SK-N-MC (cell line): ENCODE results near the gene CELF1.
A peak's percentile ranks its signal among the peaks of the same experiment; 100 is the strongest.

Experiments used
- DNase-seq: peaks from one replicate; pipeline ENCODE4 v3.0.0-alpha.2; 2011; ENCODE audit warnings: low read depth, low spot score
- H3K27ac ChIP-seq: fragments of 200-600 bp; sonication (generic); 2 replicates; pipeline ENCODE4 v1.5.1; 2016; ENCODE audit warnings: mixed run types
- H3K36me3 ChIP-seq: fragments of 200-600 bp; sonication (generic); 2 replicates; pipeline ENCODE4 v1.6.1; 2017; ENCODE audit warnings: antibody characterized with exemption, low read length, mixed read lengths; ENCODE audit not compliant: insufficient read depth
- H3K4me3 ChIP-seq: fragments of 200-600 bp; sonication (generic); 2 replicates; pipeline ENCODE4 v1.5.1; 2016
- H3K9ac ChIP-seq: fragments of 200-600 bp; sonication (generic); 2 replicates; pipeline ENCODE4 v1.8.0; 2017; ENCODE audit warnings: mixed run types, mixed read lengths; ENCODE audit not compliant: insufficient read length
- H3K9me3 ChIP-seq: fragments of 200-600 bp; sonication (generic); 2 replicates; pipeline ENCODE4 v1.6.1; 2017; ENCODE audit warnings: low read depth, mild to moderate bottlenecking, antibody characterized with exemption, low read length, moderate library complexity, mixed read lengths
- EZH2 ChIP-seq: fragments of 200-600 bp; sonication (generic); IDR thresholded peaks from one replicate; pipeline ENCODE4 v1.6.1; 2017; ENCODE audit warnings: antibody characterized with exemption
- FOXP2 ChIP-seq: optimal IDR thresholded peaks from 2 replicates; pipeline ENCODE3; 2011; ENCODE audit warnings: mild to moderate bottlenecking, moderate library complexity; ENCODE audit not compliant: insufficient read depth; ENCODE audit errors: extremely low read length, control extremely low read depth
- POLR2AphosphoS5 ChIP-seq: IDR thresholded peaks from 2 replicates; pipeline ENCODE4 v1.6.1; 2012; ENCODE audit warnings: mild to moderate bottlenecking, low read depth, low read length, borderline replicate concordance

CELF1 gene

GRCh38 chr11:47524291-47524874, 28.5 kb downstream of the CELF1 start:
- H3K4me3 ChIP-seq: no peak overlapping the region
- TF ChIP-seq EZH2 (no peak), POLR2AphosphoS5 (no peak), FOXP2 (no peak)
- no peak for DNase-seq
- no peak overlapping the region for H3K9ac ChIP-seq
- no peaks in the 10 kb centered on the region for H3K9me3 ChIP-seq
- H3K36me3 ChIP-seq: no peaks in the 10 kb centered on the region
- peak overlapping the region; percentile 70; the same call in 1 of the 2 replicates for H3K27ac ChIP-seq

- Histone ChIP-seq H3K27ac (peak overlapping the region; percentile 33; the same call in 1 of the 2 replicates), H3K4me3 (no peak overlapping the region), H3K36me3 (no peaks in the 10 kb centered on the region), H3K9me3 (no peaks in the 10 kb centered on the region), H3K9ac (no peak overlapping the region)
- TF ChIP-seq EZH2: no peak
- TF ChIP-seq POLR2AphosphoS5: no peak
- no peak for TF ChIP-seq FOXP2
- no peak for DNase-seq
Observed at GRCh38 chr11:47523490-47524225, 29.3 kb downstream of the CELF1 start.

GRCh38 chr11:47518212-47518964, 34.5 kb downstream of the CELF1 start:
- no peak for DNase-seq
- Histone ChIP-seq H3K27ac (no peak overlapping the region), H3K9ac (no peak overlapping the region), H3K36me3 (no peaks in the 10 kb centered on the region), H3K9me3 (no peaks in the 10 kb centered on the region), H3K4me3 (no peak overlapping the region)
- no peak for TF ChIP-seq POLR2AphosphoS5
- no peak for TF ChIP-seq FOXP2
- no peak for TF ChIP-seq EZH2

GRCh38 chr11:47516984-47517853, 35.7 kb downstream of the CELF1 start:
- Histone ChIP-seq H3K9me3 (no peaks in the 10 kb centered on the region), H3K36me3 (no peaks in the 10 kb centered on the region), H3K27ac (no peak overlapping the region), H3K4me3 (no peak overlapping the region), H3K9ac (no peak overlapping the region)
- TF ChIP-seq FOXP2: no peak
- no peak for TF ChIP-seq EZH2
- no peak for TF ChIP-seq POLR2AphosphoS5
- DNase-seq: no peak

GRCh38 chr11:47516155-47516554, 36.8 kb downstream of the CELF1 start:
- no peak overlapping the region; the same call in 1 of the 2 replicates for H3K27ac ChIP-seq
- H3K36me3 ChIP-seq: no peaks in the 10 kb centered on the region
- H3K4me3 ChIP-seq: no peak overlapping the region
- TF ChIP-seq POLR2AphosphoS5: no peak
- TF ChIP-seq FOXP2: no peak
- TF ChIP-seq EZH2: no peak
- H3K9ac ChIP-seq: no peak overlapping the region
- DNase-seq: no peak
- no peaks in the 10 kb centered on the region for H3K9me3 ChIP-seq

GRCh38 chr11:47514825-47515647, 37.9 kb downstream of the CELF1 start:
- no peak for TF ChIP-seq POLR2AphosphoS5
- Histone ChIP-seq H3K9me3 (no peaks in the 10 kb centered on the region), H3K9ac (no peak overlapping the region), H3K36me3 (no peaks in the 10 kb centered on the region), H3K4me3 (no peak overlapping the region), H3K27ac (no peak overlapping the region)
- no peak for DNase-seq

GRCh38 chr11:47512701-47513100, 40.2 kb downstream of the CELF1 start:
- H3K9me3 ChIP-seq: no peaks in the 10 kb centered on the region
- no peak overlapping the region for H3K9ac ChIP-seq
- H3K27ac ChIP-seq: peak overlapping the region; percentile 80
- no peaks in the 10 kb centered on the region for H3K36me3 ChIP-seq
- no peak for DNase-seq
- no peak overlapping the region for H3K4me3 ChIP-seq
- TF ChIP-seq FOXP2 (no peak), EZH2 (no peak), POLR2AphosphoS5 (no peak)
